Subcutaneous abdominal adipose tissue (tissue), 5 donors: Measurements from ENCODE around the gene ASPDH.

Source experiments
- H3K27ac ChIP-seq: one replicate; pipeline ENCODE4 v1.7.0; 2013; ENCODE audit warnings: low read depth, mild to moderate bottlenecking, inconsistent platforms, low read length, moderate library complexity
- H3K27me3 ChIP-seq, 5 donors: one replicate each; pipeline ENCODE4 v1.7.0; 2013; ENCODE audit warnings: low read length in 5 of 5, inconsistent platforms in 1 of 5; ENCODE audit not compliant: control insufficient read depth in 5 of 5, insufficient read depth in 4 of 5
- H3K36me3 ChIP-seq, 5 donors: one replicate each; pipeline ENCODE4 v1.7.0; 2013; ENCODE audit warnings: low read length in 5 of 5; ENCODE audit not compliant: control insufficient read depth in 5 of 5, insufficient read depth in 5 of 5
- H3K4me1 ChIP-seq, 5 donors: one replicate each; pipeline ENCODE4 v1.7.0; 2013; ENCODE audit warnings: low read length in 5 of 5, mild to moderate bottlenecking in 3 of 5, moderate library complexity in 1 of 5; ENCODE audit not compliant: control insufficient read depth in 5 of 5, insufficient read depth in 5 of 5
- H3K4me3 ChIP-seq, 5 donors: one replicate each; pipeline ENCODE4 v1.7.0; 2013; ENCODE audit warnings: low read length in 5 of 5, low read depth in 1 of 5
- H3K9ac ChIP-seq, 5 donors: one replicate each; pipeline ENCODE4 v1.7.0; 2013; ENCODE audit warnings: low read length in 5 of 5, mild to moderate bottlenecking in 4 of 5, moderate library complexity in 3 of 5
- H3K9me3 ChIP-seq, 5 donors: one replicate each; pipeline ENCODE4 v1.7.0; 2013; ENCODE audit warnings: low read length in 5 of 5; ENCODE audit not compliant: control insufficient read depth in 5 of 5
- donor health status: healthy.
- donor health status: healthy.
- donor health status: healthy.
- donor health status: healthy.
- donor health status: healthy.

Gene ASPDH

GRCh38 chr19:50498219-50499056 is 15.3 kb downstream of the ASPDH start:
- H3K27ac ChIP-seq, result no peak overlapping the region
- no peak overlapping the region for H3K9ac ChIP-seq
- no peaks in the 10 kb centered on the region for H3K4me1 ChIP-seq
- H3K36me3 ChIP-seq, result no peaks in the 10 kb centered on the region
- H3K4me3 ChIP-seq, result no peak overlapping the region
- peaks cover 0 to 20% (median 4%) of the 10 kb centered on the region in 5 donors for H3K27me3 ChIP-seq
- H3K9me3 ChIP-seq, result no peaks in the 10 kb centered on the region

DNA sequence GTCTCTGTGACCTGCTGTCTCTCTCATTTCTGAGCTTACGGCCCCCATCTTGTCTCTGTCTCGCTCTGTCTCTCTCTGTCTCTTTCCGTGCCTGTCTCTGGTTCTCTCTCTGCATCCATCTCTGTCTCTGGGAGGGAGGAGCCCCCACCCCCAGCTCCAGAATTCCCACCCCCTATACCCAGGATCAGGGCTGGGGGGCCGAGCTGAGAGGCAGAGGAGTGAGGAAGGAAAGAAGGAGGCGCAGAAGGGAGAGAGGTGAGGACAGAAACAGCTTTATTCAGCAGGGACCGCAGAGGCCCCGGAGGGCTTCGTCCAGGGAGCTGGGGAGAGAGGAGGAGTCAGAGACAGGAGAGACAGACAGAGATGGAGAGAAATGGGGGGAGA is 16.7 kb downstream of the ASPDH start:
- Histone ChIP-seq H3K36me3 (no peaks in the 10 kb centered on the region), H3K9me3 (no peaks in the 10 kb centered on the region), H3K9ac (no peak overlapping the region), H3K4me1 (peaks cover 0 to 5% (median 0%) of the 10 kb centered on the region in 5 donors), H3K27ac (no peak overlapping the region), H3K4me3 (no peak overlapping the region), H3K27me3 (peaks cover 0 to 27% (median 7%) of the 10 kb centered on the region in 5 donors)

DNA sequence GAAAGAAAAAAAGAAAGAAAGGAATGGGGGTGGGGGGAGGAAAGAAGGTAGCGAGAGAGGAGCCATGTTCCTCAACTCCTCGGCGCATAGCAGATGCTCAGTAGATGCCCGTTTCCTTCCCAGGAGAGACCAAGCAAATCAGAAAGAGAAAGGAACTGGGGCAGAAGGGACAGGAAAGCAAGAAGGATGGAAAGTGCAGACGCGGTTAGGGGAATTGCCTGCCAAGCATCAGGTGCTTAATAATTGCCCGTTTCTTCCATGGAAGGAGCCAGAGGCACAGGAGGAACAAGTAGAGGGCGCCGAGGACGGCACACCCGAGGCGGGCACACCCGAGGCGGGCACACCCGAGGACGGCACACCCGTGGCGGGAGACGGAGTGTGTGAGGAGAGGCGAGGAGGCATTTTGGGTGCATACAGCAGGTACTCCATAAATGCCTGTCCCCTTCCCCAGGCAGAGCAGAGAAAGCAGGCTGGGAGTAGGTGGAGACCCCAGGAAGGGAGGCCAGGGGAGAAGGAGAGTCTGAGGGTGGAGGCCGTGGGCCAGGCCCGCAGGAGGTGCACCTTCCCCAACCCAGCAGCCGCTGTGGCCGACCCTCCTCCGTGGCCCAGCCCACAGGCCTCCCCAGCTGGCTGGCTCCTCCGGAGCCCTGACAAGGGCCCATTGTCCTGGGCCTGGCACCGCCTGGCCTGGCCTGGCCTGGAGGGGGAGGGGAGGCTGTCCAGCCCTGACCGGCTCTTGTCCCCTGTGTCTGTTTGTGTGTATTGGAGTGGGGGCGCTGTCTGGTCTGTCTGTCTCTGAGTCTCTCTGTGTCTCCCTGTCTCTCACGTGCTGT is 17.3 kb downstream of the ASPDH start:
- peaks cover 0 to 9% (median 0%) of the 10 kb centered on the region in 5 donors for H3K4me1 ChIP-seq
- no peak overlapping the region for H3K9ac ChIP-seq
- H3K4me3 ChIP-seq, result no peak overlapping the region
- H3K27me3 ChIP-seq, result peaks cover 5 to 33% (median 10%) of the 10 kb centered on the region in 5 donors
- H3K36me3 ChIP-seq, result no peaks in the 10 kb centered on the region
- no peak overlapping the region for H3K27ac ChIP-seq
- no peaks in the 10 kb centered on the region for H3K9me3 ChIP-seq

DNA sequence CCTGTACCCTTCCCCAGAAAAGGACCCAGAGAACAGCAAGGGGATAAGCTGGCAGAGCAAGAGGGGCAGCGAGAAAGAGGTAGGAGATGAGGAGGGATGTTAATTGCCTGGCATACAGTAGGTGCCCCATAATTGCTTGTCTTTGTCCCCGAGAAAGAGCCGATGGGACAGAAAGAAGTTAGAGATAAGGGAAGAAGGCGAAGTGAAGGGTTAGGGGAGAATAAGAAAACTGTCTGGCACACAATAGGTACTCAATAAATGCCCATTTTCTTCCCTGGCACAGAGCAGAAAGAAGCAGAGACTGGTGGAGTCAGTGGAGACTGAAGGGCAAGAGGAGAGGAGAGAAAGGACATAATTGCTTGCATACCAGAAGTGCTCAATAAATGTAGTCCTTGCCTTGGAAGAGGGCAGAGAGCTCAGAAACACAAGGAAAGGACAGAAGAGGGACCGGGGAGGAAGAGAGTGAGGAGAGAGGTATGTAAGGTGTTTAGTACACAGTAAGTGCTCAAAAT is 18.6 kb downstream of the ASPDH start:
- Histone ChIP-seq H3K9me3 (peaks cover 0 to 3% (median 0%) of the 10 kb centered on the region in 5 donors), H3K27ac (no peak overlapping the region), H3K4me3 (no peak overlapping the region), H3K27me3 (peaks cover 7 to 41% (median 18%) of the 10 kb centered on the region in 5 donors), H3K9ac (no peak overlapping the region), H3K36me3 (no peaks in the 10 kb centered on the region), H3K4me1 (peaks cover 0 to 11% (median 0%) of the 10 kb centered on the region in 5 donors)

GRCh38 chr19:50494186-50495019 is 19.3 kb downstream of the ASPDH start:
- Histone ChIP-seq H3K4me3 (no peak overlapping the region), H3K27me3 (peaks cover 7 to 40% (median 21%) of the 10 kb centered on the region in 5 donors), H3K36me3 (no peaks in the 10 kb centered on the region), H3K9me3 (peaks cover 0 to 3% (median 0%) of the 10 kb centered on the region in 5 donors), H3K27ac (no peak overlapping the region), H3K4me1 (peaks cover 0 to 11% (median 0%) of the 10 kb centered on the region in 5 donors), H3K9ac (no peak overlapping the region)

DNA sequence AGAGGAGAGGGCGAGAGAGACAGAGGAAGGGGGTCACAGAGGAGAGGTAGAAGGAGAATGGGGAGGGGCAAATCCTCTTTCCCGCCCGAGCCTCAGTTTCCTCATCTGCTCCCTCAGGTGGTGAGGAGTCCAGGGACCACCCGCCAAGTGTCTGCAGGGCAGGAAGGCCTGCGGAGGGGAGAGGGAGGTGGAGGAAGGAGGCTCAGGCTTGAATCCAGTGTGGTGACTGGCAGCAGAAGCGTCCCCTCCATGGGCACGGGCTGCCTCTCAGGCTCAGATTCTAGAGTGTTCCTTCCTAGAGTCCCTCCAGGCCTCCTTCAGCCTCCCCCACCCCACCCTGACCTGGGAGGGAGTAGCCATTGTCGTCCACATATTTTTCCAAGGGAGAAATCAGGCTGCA is 20.5 kb downstream of the ASPDH start:
- Histone ChIP-seq H3K9me3 (peaks cover 0 to 3% (median 0%) of the 10 kb centered on the region in 5 donors), H3K27me3 (peaks cover 7 to 45% (median 31%) of the 10 kb centered on the region in 5 donors)

GRCh38 chr19:50492303-50493052 is 21.2 kb downstream of the ASPDH start:
- H3K4me3 ChIP-seq, result no peak overlapping the region
- peaks cover 8 to 48% (median 34%) of the 10 kb centered on the region in 5 donors for H3K27me3 ChIP-seq
- H3K27ac ChIP-seq, result no peak overlapping the region
- H3K9me3 ChIP-seq, result peaks cover 0 to 3% (median 0%) of the 10 kb centered on the region in 5 donors
- H3K4me1 ChIP-seq, result peaks cover 0 to 14% (median 4%) of the 10 kb centered on the region in 5 donors
- H3K9ac ChIP-seq, result no peak overlapping the region
- no peaks in the 10 kb centered on the region for H3K36me3 ChIP-seq

More for the DNA sequence above, 20.5 kb downstream of the ASPDH start:
- Histone ChIP-seq H3K4me3 (no peak overlapping the region), H3K9ac (no peak overlapping the region), H3K4me1 (peaks cover 0 to 14% (median 4%) of the 10 kb centered on the region in 5 donors), H3K27ac (no peak overlapping the region), H3K36me3 (no peaks in the 10 kb centered on the region)

- H3K4me3 ChIP-seq, result no peak overlapping the region
- peaks cover 0 to 14% (median 4%) of the 10 kb centered on the region in 5 donors for H3K4me1 ChIP-seq
- no peak overlapping the region for H3K27ac ChIP-seq
- peaks cover 14 to 52% (median 30%) of the 10 kb centered on the region in 5 donors for H3K27me3 ChIP-seq
- H3K36me3 ChIP-seq, result no peaks in the 10 kb centered on the region
- H3K9ac ChIP-seq, result no peak overlapping the region
- peaks cover 0 to 3% (median 0%) of the 10 kb centered on the region in 5 donors for H3K9me3 ChIP-seq
Measured at GRCh38 chr19:50490991-50491472, 22.7 kb downstream of the ASPDH start.
